HG03575 (cell line): ENCODE data around the gene PITPNM1.

Experiments
- ATAC-seq: cut with Tn5 transposase; IDR thresholded peaks from one replicate; pipeline ENCODE4 v1.9.1; 2021; ENCODE audit not compliant: unreplicated experiment, insufficient number of reproducible peaks, low FRiP score; ENCODE audit errors: extremely low read depth

The PITPNM1 gene

DNA sequence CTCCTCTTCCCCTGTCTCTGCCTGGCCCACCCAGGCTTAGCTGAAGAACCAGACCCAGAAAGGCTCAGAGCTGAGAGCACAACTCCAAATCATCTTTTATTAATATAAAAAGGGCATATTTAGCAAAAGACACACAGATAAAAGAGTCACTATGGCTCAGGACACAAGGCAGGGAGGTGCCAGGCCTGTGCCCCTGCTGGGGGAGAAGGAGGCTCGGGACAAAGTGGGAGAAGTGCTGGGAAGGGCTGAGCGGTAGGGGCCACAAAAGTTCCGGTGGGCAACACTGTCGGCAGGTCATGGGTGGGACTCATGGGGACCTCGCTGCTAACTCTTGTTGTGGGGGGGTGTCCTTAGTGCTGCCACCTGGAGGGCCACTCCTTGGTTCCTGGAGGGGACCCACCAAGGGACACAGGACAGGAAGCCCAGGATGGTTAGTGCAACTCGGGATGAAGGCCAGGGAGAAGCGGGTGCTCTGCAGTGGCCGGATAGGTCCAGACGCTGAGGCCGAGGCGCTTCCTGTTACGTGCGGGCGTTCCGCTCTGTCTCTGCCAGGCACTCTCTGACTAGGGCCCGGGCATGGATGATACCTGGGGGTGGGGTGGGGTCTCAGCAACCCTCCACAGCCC is 1.4 kb upstream of the PITPNM1 start:
- no peak for ATAC-seq

DNA sequence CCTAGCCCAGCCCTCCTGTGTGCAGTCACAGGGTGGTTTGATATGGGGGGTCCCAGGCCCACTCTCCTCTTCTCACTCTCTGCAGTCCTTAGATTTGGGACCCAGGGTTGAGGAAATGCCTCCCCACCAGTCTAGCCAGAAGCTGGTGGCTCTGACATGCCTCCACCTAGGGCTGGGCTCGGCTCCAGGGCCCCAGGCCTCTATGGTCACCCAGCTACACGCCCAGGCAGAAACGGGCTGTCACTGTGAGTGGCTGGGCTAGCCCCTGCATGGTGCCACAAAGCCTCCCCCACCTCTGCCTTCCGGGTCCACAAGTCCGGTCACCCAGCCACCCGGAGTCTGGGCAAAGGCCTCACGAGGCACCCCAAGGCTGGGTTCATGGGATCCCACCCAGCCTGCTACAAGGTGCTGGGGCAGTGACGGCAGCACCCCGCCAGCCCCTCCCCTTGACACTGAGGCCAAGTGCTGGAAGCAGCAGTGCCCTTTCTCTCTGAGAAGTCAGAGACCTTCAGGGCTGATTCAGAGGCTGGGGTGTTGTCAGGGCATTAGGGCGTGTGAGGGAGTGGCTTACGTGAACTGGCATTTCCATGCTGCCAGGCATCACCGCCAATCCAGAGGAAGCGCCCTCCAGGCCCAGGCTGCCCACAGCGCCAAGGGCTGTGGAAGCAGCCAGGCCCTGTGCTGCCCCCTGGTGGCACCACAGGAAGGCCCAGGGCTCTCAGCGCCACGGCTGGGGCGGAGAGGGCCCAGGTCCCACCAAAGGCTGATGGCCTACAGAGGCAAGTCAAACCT is 638 bp upstream of the PITPNM1 start:
- no peak for ATAC-seq

DNA sequence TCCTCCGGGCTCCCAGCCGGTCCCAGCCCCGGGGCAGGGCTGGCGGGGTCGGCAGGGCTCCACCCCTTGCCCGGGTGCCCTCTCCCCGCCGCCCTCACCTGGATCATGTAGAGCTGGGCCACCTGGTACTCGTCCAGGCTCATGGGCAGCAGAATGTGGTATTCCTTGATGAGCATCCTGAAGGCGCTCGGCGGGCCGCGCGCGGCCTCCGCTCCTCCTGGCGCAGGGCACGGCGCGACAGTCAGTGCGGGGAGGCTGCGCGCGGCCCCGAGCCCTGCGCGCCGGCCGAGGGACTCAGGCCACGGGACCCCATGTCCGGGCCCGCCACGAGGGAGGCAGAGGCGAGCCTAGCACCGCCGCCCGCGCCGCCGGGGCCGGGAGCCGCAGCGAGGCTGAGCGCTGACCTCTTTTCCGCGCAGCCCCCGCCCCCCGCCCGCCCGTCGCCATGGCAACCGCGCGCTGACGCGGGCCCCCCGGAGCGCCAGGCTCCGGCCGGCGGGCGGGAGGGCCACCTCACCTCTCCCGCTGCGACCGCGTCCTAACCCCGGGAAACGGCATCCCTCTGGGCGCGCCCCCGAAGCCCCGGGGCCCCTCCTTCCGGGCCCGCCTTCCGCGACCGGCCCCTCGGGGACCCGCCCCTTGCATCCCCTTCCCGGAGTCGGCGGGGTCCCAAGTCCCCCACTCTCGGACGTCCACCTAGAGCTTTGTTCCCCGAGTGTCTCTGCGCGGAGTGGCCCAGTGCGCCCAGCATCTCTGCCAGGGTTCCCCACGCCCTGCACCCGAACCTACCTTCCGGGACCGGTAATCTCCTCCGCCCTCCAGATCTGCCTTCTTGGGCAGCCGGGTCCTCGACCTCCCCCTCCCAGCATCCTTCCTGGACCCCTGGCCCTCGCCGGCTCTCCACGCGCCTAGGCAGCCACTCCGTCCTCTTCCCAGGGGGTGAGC is 886 bp downstream of the PITPNM1 start:
- ATAC-seq, result no peak

DNA sequence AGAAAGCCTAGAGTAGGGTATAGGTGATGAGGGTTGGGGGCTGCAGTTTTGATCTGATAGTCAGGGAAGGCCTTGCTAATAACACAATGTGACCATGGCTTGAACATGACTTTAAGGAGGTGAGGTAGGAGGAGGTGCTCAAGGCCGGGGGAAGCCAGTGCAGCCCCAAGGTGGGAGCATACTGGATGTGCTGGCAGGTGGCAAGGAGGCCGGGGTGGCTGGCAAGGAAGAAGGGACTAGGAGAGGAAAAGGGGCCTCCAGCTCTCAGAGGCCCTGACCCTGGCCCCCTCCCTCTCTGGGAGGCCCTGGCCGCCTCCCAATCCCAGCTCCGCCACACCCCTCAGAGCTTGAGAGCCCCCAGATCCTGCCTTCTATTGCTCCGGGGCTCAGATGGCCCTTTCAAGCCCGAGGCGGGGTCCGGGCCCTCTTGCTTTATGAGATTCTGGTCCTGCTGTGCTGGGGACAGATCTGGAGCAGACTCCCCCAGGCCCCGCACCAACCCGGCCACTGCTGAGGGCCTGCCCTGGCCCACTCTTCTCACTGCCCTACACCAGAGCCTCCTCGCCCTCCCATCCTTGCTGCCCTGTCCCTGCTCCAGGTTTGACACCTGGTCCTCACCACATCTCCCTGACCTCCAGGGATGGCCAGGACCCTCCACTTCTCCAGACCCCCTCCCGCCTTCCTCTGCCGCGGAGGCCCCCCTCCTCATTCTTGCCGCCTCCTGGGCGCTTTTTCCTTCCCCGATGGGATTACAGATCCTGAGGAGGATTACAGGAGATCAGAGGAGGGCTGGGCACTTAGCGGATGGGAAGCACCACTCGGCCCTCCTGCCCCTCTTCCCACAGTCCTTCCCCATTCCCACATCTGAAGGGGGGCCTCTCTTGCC is 1.8 kb downstream of the PITPNM1 start:
- ATAC-seq, result no peak

DNA sequence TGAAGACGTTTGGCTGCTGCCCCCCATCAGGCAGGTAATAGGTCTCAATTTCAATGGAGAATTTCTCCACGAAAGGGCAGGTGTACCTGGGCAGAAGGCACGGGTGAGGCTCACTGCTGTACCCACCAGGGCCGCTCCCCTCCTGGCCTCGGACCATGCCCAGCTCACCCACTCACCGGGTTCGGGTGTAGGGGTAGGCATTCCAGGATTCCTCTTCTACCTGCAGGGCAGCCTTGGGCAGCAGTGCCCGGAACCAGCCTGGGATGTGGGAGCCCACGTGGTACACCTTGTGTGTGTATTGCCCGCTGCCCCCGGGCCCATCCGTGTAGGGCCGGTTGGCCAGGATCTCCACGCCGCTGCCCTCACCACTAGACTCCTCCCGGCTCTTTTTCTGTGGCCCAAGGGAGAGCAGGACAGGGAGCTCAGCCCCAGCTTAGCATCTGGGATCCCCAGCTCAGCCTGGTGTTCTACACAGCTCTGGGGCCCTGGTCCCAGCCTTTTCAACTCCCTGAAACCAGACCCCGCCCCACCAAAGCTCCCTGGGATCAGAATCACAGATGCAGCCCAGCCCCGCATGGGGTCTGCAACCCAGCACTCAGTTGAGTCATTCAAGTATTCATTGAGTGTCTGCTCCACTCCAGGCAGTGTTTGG is 2.7 kb downstream of the PITPNM1 start:
- ATAC-seq, result no peak

DNA sequence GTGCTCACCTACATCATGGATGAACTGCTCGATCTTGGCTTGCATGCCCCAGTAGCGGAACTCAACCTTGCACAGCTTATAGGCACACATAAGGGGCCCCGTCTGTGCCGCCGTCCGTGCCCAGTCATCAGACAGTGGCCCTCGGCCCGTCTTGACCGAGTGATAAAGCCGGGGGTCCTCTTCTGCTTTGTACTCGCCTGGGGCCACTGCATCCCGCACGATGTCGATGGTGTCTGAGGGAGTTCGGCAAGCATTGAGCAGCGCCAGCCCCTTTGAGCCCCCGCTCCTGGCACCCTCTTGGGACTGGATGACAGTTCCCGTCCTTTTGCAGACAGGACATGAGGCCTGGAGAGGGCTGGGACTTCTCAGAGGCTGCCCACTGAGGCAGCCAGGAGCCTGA is 3.3 kb downstream of the PITPNM1 start:
- ATAC-seq, result no peak

DNA sequence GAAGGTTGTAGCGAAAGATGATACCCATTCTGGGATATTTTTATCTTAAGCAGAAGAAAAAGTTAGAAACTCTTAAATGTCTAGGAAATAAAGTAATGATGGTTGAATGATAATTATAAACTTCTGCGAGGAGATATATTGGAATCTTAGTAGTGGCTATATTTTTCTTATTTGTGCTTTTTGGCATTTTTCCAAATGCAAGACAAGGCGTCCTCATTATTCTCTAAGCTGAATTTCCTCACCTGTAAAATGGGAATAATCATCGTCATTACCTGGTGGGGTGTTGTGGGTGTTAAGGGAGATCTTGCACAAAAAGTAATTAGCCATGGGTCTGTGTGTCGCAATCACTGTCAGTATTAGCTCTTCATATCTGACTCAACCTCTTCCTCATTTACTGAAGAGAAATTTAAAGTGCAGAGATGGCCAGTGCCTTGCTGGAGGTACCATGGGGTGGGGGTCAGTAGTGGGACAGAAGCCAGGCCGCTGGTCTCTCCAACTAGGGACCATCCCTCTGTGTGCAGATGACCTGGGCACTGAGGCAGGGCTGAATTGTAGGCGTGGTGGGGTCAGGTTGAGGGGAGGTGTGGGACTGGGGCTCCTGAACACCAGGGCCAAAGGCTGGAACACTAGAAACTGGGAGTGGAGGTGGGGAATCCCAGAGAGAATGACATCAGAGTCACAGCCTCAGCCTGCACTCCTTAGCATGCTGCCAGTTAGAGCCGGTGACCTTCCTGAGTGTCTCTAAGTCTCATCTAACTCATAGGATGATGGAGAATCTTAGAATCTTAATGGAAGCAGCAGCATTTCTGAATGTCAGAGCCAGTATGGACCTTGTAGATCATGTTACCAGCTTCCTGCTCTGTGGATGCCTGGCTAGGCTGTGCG is 4.1 kb downstream of the PITPNM1 start:
- no peak for ATAC-seq

DNA sequence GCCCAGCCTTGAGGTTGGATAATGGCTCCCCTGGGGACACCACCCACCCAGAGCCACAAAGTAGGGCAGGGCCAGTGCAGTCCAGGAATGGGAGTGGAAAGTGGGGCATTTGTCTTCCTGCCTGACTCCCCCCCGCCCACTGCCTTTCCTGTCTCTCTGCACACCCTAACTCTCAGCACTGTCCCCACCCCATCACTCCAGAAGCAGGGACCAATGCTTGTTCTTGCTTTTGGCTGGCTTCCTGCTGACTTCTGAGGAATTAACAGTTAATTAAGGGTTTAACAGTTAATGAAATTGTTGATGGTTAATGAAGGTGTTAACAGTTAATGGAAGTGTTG is 4.7 kb downstream of the PITPNM1 start:
- ATAC-seq, result no peak

DNA sequence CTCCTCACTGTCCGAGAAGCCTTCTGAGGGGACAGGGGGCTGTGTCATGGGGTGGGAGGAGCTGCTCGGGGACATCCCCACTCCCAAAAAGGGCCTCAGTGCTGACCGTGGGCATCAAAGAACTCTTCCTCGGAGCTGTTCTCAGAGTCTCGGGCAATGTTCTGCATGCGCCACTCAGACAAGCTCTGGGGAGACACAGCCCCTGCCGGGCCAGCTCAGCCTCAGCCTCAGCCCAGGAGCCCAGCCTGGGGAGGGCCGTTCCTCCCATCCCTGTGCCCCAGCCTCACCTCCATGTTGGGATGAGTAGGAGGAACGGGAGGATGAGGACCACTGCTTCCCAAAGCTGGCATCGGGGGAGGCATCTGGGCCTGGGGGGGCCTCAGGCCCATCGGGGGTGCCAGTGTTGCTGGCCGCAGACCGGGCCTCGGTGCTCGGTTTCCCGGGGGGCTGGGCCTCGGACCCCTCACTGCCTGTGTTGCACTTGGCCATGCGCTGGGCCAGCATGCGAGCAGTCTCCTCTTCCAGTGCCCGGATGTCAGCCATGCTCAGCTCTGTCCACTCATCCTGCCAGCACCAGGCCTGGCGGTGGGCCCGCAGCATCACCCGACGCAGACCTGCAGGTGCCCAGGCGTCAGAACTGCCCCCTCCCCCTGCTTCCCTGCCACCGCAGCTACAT is 5.2 kb downstream of the PITPNM1 start:
- no peak for ATAC-seq

DNA sequence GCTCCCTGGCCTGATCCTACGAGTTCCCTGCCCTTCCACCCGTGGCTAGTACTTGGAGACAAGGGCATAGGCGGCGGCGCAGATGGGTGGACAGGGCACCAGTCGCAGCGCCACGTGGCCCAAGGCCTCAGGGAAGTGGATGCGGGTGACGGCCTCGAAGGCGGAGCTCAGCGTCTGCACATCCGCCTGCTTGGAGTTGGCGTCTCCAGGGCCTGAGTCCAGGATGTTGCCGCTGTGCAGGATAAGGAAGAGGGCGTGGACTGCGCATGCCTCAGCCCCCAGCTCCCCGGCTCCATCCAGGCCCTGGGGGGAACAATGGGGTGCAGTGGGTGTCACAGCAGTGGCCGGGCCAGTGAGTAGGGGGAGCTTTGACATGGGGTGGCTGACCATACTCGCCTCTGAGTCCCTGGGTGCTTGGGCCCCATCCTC is 6.6 kb downstream of the PITPNM1 start:
- ATAC-seq, result no peak

DNA sequence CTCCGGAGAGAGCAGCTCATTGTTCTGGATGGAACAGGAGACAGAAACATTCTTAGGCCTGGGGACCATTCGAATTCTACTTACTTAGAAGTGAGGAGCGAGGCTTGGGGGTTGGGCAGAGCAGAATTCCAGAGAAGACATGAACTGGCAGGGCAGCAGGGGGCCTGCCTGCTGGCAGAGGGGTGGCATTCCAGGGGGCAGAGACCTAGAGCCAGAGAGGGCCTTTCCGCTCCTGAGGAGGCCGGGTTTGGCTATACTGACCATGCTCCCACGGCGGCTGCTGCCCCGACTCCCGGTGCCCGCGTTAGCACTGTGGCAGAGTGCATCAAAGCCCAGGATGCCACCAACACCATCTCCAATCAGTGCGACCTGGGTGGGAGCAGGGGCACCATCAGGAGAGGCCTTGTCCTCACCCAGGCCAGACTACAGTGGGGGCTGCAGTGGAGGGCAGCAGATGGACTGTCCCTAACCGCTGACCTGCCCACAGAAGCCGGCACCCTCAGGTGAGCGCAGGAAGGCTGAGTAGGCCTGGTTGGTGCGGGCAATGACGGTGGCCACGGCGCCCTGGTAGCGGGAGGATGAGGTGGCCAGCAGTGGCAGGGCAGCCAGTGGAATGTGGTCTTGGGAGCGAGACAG is 7.4 kb downstream of the PITPNM1 start:
- no peak for ATAC-seq

DNA sequence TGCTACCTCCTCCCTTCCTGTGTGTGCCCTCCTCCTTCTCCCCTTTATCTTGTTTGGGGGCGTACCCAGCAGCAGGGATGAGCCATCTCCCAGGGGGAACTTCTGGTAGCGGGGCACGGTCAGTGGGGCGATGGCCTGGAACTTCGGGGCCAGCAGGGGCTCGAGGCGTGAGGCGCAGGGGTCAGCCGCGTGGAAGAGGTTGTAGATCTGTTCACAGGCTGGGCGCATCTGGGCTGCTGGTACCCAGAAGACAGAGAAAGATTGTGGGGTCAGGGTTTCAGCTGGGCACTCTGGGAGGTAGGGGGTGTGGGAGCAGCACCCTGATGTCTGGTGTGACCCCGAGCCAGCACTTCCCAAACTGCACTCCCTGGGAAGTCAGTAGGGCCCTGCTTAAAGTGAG is 9.1 kb downstream of the PITPNM1 start:
- ATAC-seq, result no peak

DNA sequence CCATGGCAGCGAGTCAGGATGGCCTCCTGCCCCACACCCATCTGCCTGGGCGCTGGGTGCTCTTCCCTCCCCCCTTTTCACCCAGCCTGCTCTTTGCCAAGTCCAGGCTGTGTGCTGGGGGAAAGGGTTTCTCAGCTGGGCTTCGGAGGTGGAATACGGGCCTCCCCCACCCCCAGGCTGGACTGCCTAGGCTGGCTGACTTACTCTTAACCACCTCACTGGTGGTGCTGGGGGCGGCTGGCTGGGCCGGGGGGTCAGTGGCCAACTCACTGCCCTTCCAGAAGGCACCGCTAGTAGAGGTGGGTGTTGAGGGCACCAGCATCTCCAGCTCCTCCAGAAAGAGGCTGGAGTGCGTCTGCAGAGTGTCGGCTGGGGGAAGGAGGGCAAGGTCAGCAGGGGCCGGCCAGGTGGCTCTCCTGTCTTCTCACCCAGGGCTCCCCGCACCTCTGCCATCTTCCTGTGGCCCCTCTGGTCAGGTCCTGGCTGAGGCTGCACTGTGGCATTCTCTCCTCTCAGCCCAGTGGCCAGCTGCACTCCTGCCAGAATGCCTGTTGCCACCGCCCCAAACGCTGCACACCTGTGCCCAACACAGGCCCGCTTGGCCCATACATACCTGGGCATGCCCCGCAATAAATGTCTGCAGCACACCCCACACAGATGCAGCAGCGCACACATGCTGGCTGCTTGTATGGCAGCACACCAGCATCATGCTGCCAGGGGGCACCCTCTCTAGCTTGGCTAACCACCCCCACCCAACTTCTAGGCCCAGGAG is 9.7 kb downstream of the PITPNM1 start:
- ATAC-seq, result no peak

DNA sequence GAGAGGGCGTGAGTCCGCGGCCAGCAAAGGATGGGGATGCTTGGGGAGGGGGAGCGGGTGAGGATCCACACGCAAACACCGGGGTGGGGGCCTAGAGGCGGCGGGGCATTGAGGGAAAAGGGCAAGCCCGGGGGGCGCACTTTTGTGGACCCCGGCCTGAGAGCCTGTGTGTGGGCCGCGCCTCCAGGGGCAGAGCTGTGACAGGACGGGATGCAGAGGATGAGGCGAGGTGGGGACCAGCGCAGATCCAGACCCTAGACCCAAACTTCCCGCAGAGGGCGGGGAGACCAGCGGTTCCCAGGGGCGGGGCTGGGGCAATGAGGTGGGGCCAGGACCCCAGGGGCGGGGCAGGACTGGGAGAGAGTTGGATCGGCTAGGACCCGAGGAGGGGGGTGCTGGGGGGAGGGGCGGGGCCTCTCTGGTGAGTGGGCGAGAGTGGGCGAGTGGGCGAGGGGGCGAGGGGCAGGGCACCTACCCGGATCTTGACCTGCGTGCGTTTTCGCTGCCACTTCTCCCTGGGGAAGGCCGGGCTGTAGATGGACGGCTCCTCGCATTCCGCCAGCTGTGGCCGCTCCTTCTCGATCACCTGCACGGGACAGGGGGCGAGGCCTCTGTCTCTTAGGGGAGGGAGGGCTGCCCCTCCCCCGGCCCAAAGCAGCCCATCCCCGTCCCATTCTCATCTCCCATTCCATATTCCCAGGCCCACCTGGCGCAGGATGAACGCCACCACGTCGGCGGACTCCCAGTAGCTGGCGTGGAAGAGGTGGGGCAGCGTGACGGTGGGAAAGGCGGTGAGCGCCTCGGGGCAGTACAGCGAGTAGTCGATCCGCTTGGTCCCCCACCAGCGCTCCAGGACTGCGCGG is 10.6 kb downstream of the PITPNM1 start:
- no peak for ATAC-seq
